MM.1S (cell line): ENCODE results near the gene CMTM3.

Source experiments
- CTCF ChIP-seq: fragments of 300-600 bp; sonication (generic); IDR thresholded peaks from 2 replicates; pipeline ENCODE4 v1.5.1; 2016; ENCODE audit warnings: antibody characterized with exemption, low read length, mixed read lengths
- EZH2 ChIP-seq: fragments of 300-600 bp; sonication (generic); optimal IDR thresholded peaks from 2 replicates; pipeline ENCODE3; 2017; ENCODE audit warnings: low read depth, mild to moderate bottlenecking, antibody characterized with exemption, low read length, mixed read lengths
- EZH2phosphoT487 ChIP-seq: fragments of 300-600 bp; sonication (generic); IDR thresholded peaks from 2 replicates; pipeline ENCODE4 v1.6.1; 2018; ENCODE audit warnings: antibody characterized with exemption, low read length

GRCh38 chr16:66616592-66616991 is 12.1 kb downstream of the CMTM3 start:
- TF ChIP-seq CTCF (no peak), EZH2 (no peak), EZH2phosphoT487 (no peak)
